H9 (cell line): ENCODE results near the gene MLYCD. TPM values are rescaled to one million over a fixed set of nuclear protein-coding genes. Genes with fewer than 3 reads are reported as not detected.
A peak's percentile ranks its signal among the peaks of the same experiment; 100 is the strongest.

ENCODE experiments used
- DNase-seq: peaks from one replicate; pipeline ENCODE4 v3.0.0-alpha.2; 2017
- H2AFZ ChIP-seq: one replicate; pipeline ENCODE4 v1.6.1; 2013; ENCODE audit warnings: mild to moderate bottlenecking, low read length, control low read depth, moderate library complexity
- H2AK5ac ChIP-seq: 2 replicates; pipeline ENCODE4 v1.6.1; 2013; ENCODE audit warnings: low read length, control low read depth, mixed read lengths; ENCODE audit not compliant: insufficient read length
- H2BK120ac ChIP-seq: one replicate; pipeline ENCODE4 v1.6.1; 2013; ENCODE audit warnings: low read depth, mild to moderate bottlenecking, low read length, control low read depth, inconsistent platforms; ENCODE audit not compliant: poor library complexity, severe bottlenecking
- H2BK12ac ChIP-seq: 2 replicates; pipeline ENCODE4 v1.6.1; 2013; ENCODE audit warnings: low read length, control low read depth, mixed read lengths, low read depth; ENCODE audit not compliant: insufficient read length
- H2BK15ac ChIP-seq: 2 replicates; pipeline ENCODE4 v1.6.1; 2013; ENCODE audit warnings: low read depth, low read length, control low read depth
- H2BK20ac ChIP-seq: one replicate; pipeline ENCODE4 v1.6.1; 2013; ENCODE audit warnings: low read depth, mild to moderate bottlenecking, low read length, control low read depth, inconsistent platforms; ENCODE audit not compliant: poor library complexity, severe bottlenecking
- H2BK5ac ChIP-seq: 2 replicates; pipeline ENCODE4 v1.6.1; 2013; ENCODE audit warnings: low read length, control low read depth, mixed read lengths; ENCODE audit not compliant: insufficient read length
- H3K14ac ChIP-seq: 2 replicates; pipeline ENCODE4 v1.6.1; 2013; ENCODE audit warnings: low read length, control low read depth; ENCODE audit not compliant: insufficient read depth
- H3K18ac ChIP-seq: 2 replicates; pipeline ENCODE4 v1.6.1; 2013; ENCODE audit warnings: low read depth, mild to moderate bottlenecking, mixed read lengths, low read length, control low read depth; ENCODE audit not compliant: insufficient read length
- H3K23ac ChIP-seq: 2 replicates; pipeline ENCODE4 v1.6.1; 2013; ENCODE audit warnings: low read length, control low read depth, mixed read lengths, low read depth; ENCODE audit not compliant: insufficient read length
- H3K23me2 ChIP-seq: 2 replicates; pipeline ENCODE4 v1.6.1; 2013; ENCODE audit warnings: low read depth, mild to moderate bottlenecking, mixed read lengths, low read length, control low read depth; ENCODE audit not compliant: insufficient read length, poor library complexity, severe bottlenecking
- H3K27ac ChIP-seq: 2 replicates; pipeline ENCODE4 v1.5.1; 2013; ENCODE audit warnings: low read length, control low read depth, mixed read lengths, low read depth; ENCODE audit not compliant: insufficient read length
- H3K27me3 ChIP-seq: 2 replicates; pipeline ENCODE4 v1.6.1; 2013; ENCODE audit warnings: low read length, control low read depth, inconsistent platforms; ENCODE audit not compliant: insufficient read depth
- H3K4ac ChIP-seq: 2 replicates; pipeline ENCODE4 v1.6.1; 2013; ENCODE audit warnings: low read depth, mild to moderate bottlenecking, control low read depth, inconsistent platforms, low read length, moderate library complexity
- H3K4me1 ChIP-seq: 2 replicates; pipeline ENCODE4 v1.6.1; 2013; ENCODE audit warnings: low read length, control low read depth, inconsistent platforms; ENCODE audit not compliant: insufficient read depth
- H3K4me2 ChIP-seq: 2 replicates; pipeline ENCODE4 v1.6.1; 2013; ENCODE audit warnings: low read length, control low read depth, mixed read lengths; ENCODE audit not compliant: insufficient read length, insufficient read depth
- H3K56ac ChIP-seq: 2 replicates; pipeline ENCODE4 v1.6.1; 2013; ENCODE audit warnings: low read depth, mild to moderate bottlenecking, mixed read lengths, low read length, control low read depth; ENCODE audit not compliant: insufficient read length
- H3K79me1 ChIP-seq: 2 replicates; pipeline ENCODE4 v1.6.1; 2013; ENCODE audit warnings: low read depth, mild to moderate bottlenecking, moderate library complexity, low read length, control low read depth, inconsistent platforms; ENCODE audit not compliant: insufficient read depth, poor library complexity, severe bottlenecking
- H3K79me2 ChIP-seq: 2 replicates; pipeline ENCODE4 v1.6.1; 2013; ENCODE audit warnings: low read length, control low read depth, inconsistent platforms; ENCODE audit not compliant: insufficient read depth
- H3K9ac ChIP-seq: 2 replicates; pipeline ENCODE4 v1.6.1; 2013; ENCODE audit warnings: low read length, control low read depth, mixed read lengths; ENCODE audit not compliant: insufficient read length; ENCODE audit errors: extremely low read depth
- H3K9me3 ChIP-seq: one replicate; pipeline ENCODE4 v1.6.1; 2013; ENCODE audit warnings: low read depth, low read length, inconsistent platforms; ENCODE audit not compliant: control insufficient read depth
- H3T11ph ChIP-seq: one replicate; pipeline ENCODE4 v1.6.1; 2013; ENCODE audit warnings: mild to moderate bottlenecking, low read length, control low read depth, inconsistent platforms
- H4K20me1 ChIP-seq: one replicate; pipeline ENCODE4 v1.6.1; 2013; ENCODE audit not compliant: control insufficient read depth, insufficient read length, insufficient read depth
- H4K5ac ChIP-seq: 2 replicates; pipeline ENCODE4 v1.6.1; 2013; ENCODE audit warnings: low read depth, mild to moderate bottlenecking, mixed read lengths, low read length, control low read depth; ENCODE audit not compliant: insufficient read length
- H4K8ac ChIP-seq: replicated peaks from 2 replicates; pipeline ENCODE4 v1.6.1; 2013; ENCODE audit warnings: low read length, control low read depth, mixed read lengths, low read depth; ENCODE audit not compliant: insufficient read length
- H4K91ac ChIP-seq: 2 replicates; pipeline ENCODE4 v1.6.1; 2013; ENCODE audit warnings: low read depth, mild to moderate bottlenecking, moderate library complexity, mixed read lengths, low read length, control low read depth; ENCODE audit not compliant: insufficient read length
- H3K27ac Mint-ChIP-seq, 3 experiments: 2 replicates in 2 of 3; 3 replicates in 1 of 3; pipeline ENCODE4 v1.8.0; 2020 to 2021; ENCODE audit warnings: mixed read lengths in 3 of 3, mild to moderate bottlenecking in 1 of 3, moderate library complexity in 1 of 3
- H3K27me3 Mint-ChIP-seq: 2 replicates; pipeline ENCODE4 v1.8.0; 2021; ENCODE audit warnings: low read depth, mild to moderate bottlenecking, moderate library complexity, mixed read lengths
- H3K36me3 Mint-ChIP-seq, 3 experiments: 2 replicates in 2 of 3; 3 replicates in 1 of 3; pipeline ENCODE4 v1.8.0; 2020 to 2021; ENCODE audit warnings: low read depth in 3 of 3, mixed read lengths in 3 of 3; ENCODE audit not compliant: insufficient read depth in 1 of 3
- H3K4me1 Mint-ChIP-seq, 2 experiments: 2 replicates each; pipeline ENCODE4 v1.8.0; 2020; ENCODE audit warnings: mixed read lengths in 2 of 2
- H3K4me3 Mint-ChIP-seq, 2 experiments: 2 replicates in 1 of 2; 3 replicates in 1 of 2; pipeline ENCODE4 v1.8.0; 2020 to 2021; ENCODE audit warnings: mild to moderate bottlenecking in 2 of 2, mixed read lengths in 2 of 2, moderate library complexity in 1 of 2
- H3K9me3 Mint-ChIP-seq, 2 experiments: 2 replicates in 1 of 2; 3 replicates in 1 of 2; pipeline ENCODE4 v1.8.0; 2020; ENCODE audit warnings: mild to moderate bottlenecking in 2 of 2, mixed read lengths in 2 of 2, moderate library complexity in 1 of 2
- CTCF ChIP-seq: fragments of 200-600 bp; sonication (generic); conservative IDR thresholded peaks from 3 replicates; pipeline ENCODE4 v1.8.0; 2021; ENCODE audit warnings: antibody characterized with exemption, mild to moderate bottlenecking
- WGBS: extraction: QIAGEN DNeasy Blood & Tissue Kit; methylation state at CpG from one replicate; pipeline ENCODE4 v1.1.7; 2013; ENCODE audit warnings: missing lambda C conversion rate, low lambda C conversion rate, mixed read lengths; ENCODE audit not compliant: insufficient read length; ENCODE audit errors: extremely low coverage; 5-methylcytosine and 5-hydroxymethylcytosine counted together
- total RNA-seq: library from RNA; stranded (reverse); gene quantifications from 2 replicates; pipeline ENCODE4 v1.2.1, GENCODE V29; 2021

The MLYCD gene
- total RNA-seq, 1 experiment from 2014 or later: 7.1 TPM

GRCh38 chr16:83925957-83926725 lies 27.2 kb downstream of the MLYCD start:
- TF ChIP-seq CTCF: no peak
- no peak overlapping the region for H2BK20ac ChIP-seq
- H3K9me3 Mint-ChIP-seq: no peaks in the 10 kb centered on the region
- H2BK15ac ChIP-seq: no peak overlapping the region
- DNase-seq: no peak
- H3K23ac ChIP-seq: no peak overlapping the region
- no peak overlapping the region for H2BK120ac ChIP-seq
- H2AK5ac ChIP-seq: no peak overlapping the region
- no CpG with 5 or more reads among the region's 27 CpGs for WGBS
- H3K23me2 ChIP-seq: peaks cover 4% of the 10 kb centered on the region
- H4K20me1 ChIP-seq: no peaks in the 10 kb centered on the region
- no peak overlapping the region for H3K9ac ChIP-seq
- H2BK5ac ChIP-seq: no peak overlapping the region
- no peak overlapping the region for H3K27ac ChIP-seq
- no peaks in the 10 kb centered on the region for H3K79me1 ChIP-seq
- peak overlapping the region in 1 of 2 experiments; percentile 79; a peak in 2 of 5 replicates for H3K4me3 Mint-ChIP-seq
- H3T11ph ChIP-seq: no peak overlapping the region
- no peaks in the 10 kb centered on the region for H3K79me2 ChIP-seq
- H3K27me3 ChIP-seq: no peaks in the 10 kb centered on the region
- H4K91ac ChIP-seq: no peak overlapping the region
- no peaks in the 10 kb centered on the region for H3K9me3 ChIP-seq
- H3K56ac ChIP-seq: no peak overlapping the region
- H3K27ac Mint-ChIP-seq: peak overlapping the region in 2 of 3 experiments; percentile 17 to 70; a peak in 3 of 7 replicates
- peaks cover 2 to 10% (median 5%) of the 10 kb centered on the region in 3 experiments; a peak in 6 of 7 replicates for H3K36me3 Mint-ChIP-seq
- H4K8ac ChIP-seq: no peak overlapping the region
- no peak overlapping the region for H3K4me2 ChIP-seq
- peaks cover 16 to 30% of the 10 kb centered on the region in 2 experiments for H3K4me1 Mint-ChIP-seq
- no peak overlapping the region for H2BK12ac ChIP-seq
- H2AFZ ChIP-seq: no peak overlapping the region
- H3K14ac ChIP-seq: no peak overlapping the region; the same call in 1 of the 2 replicates
- no peak overlapping the region for H4K5ac ChIP-seq
- H3K4me1 ChIP-seq: no peaks in the 10 kb centered on the region
- H3K18ac ChIP-seq: no peak overlapping the region
- H3K4ac ChIP-seq: no peak overlapping the region
- peaks cover 2% of the 10 kb centered on the region; the same call in 1 of the 2 replicates for H3K27me3 Mint-ChIP-seq
